ENCODE results near the gene AIPL1. TPM values are rescaled to one million over a fixed set of nuclear protein-coding genes. Genes with fewer than 3 reads are reported as not detected.

The AIPL1 gene
- total and polyA plus RNA-seq, 7 donors = not detected

DNA sequence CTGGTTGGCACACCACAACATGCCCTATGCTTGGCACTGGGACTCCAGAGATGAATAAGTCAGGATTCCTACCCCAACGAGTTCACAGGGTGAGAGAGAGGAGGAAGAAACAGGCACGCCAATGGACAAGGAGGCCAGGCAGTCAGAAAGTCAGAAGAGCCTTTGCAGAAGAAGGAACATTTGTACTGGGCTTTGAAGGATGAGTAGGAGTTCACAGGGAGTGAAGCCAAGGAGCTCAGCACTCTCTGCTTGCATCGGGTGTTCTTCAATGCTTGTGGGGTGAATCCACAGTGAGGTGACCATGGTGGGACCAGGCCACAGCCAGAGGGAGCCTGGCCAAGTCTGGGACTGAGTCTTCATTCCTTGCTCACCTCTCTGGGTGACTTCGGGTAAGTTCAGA lies 47.5 kb downstream of the AIPL1 start:
- H3K27me3 ChIP-seq (ENCODE audit: insufficient read depth in 3 of 3, low read length in 2 of 3) = peaks cover 0 to 7% (median 2%) of the 10 kb centered on the region in 3 donors
- TF ChIP-seq, protein P1, sequence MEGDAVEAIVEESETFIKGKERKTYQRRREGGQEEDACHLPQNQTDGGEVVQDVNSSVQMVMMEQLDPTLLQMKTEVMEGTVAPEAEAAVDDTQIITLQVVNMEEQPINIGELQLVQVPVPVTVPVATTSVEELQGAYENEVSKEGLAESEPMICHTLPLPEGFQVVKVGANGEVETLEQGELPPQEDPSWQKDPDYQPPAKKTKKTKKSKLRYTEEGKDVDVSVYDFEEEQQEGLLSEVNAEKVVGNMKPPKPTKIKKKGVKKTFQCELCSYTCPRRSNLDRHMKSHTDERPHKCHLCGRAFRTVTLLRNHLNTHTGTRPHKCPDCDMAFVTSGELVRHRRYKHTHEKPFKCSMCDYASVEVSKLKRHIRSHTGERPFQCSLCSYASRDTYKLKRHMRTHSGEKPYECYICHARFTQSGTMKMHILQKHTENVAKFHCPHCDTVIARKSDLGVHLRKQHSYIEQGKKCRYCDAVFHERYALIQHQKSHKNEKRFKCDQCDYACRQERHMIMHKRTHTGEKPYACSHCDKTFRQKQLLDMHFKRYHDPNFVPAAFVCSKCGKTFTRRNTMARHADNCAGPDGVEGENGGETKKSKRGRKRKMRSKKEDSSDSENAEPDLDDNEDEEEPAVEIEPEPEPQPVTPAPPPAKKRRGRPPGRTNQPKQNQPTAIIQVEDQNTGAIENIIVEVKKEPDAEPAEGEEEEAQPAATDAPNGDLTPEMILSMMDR (IDR thresholded peaks at IDR 0.05) = no peak
- no peaks in the 10 kb centered on the region for H3K4me1 ChIP-seq
- WGBS, 3 donors = 83 to 94% (median 84%) methylated on average over 4 of the region's 4 CpGs
- no peaks in the 10 kb centered on the region for H3K9me3 ChIP-seq
- no peak overlapping the region for H3K27ac ChIP-seq
- no peaks in the 10 kb centered on the region for H3K36me3 ChIP-seq (ENCODE audit: insufficient read depth in 1 of 2, low read depth in 1 of 2)
- intact Hi-C loops (cut with DNase I) = no loop called here
- DNase-seq (no peak), ATAC-seq (no peak)
- H3K4me3 ChIP-seq = no peak overlapping the region

DNA sequence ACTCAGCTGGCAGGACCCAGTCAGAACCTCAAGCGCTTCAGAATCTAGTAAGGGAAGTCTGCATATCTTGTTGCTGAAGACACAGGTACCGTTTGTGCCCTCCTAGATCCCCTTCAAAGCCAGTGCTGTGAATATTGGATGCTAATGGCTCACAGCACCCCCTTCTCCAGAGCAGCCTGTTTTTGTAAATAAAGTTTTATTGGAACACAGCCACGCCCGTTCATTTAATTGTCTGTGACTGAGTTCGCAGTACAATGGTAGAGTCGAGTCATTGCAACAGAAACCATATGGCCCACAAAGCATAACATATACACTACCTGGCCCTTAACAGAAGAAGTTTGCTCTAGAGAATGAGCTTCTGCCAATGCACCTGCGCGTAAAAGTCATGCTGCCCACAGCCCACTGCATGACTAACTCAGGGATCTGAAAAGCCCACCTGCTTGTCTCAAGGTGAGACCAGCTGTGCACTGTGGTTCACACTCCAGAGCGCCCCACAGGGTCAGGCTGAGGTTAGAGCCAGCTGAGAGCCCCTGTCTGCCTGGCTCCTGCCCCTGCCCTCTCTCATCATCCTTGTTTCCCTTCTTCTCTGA lies 48.8 kb downstream of the AIPL1 start:
- H3K9me3 ChIP-seq = no peaks in the 10 kb centered on the region
- ATAC-seq (no peak), DNase-seq (no peak)
- WGBS, 3 donors = 84 to 91% (median 88%) methylated on average over 9 of the region's 9 CpGs
- intact Hi-C loops (cut with DNase I) = no loop called here
- H3K27me3 ChIP-seq (ENCODE audit: insufficient read depth in 3 of 3, low read length in 2 of 3) = peaks cover 0 to 10% (median 2%) of the 10 kb centered on the region in 3 donors
- H3K36me3 ChIP-seq (ENCODE audit: insufficient read depth in 1 of 2, low read depth in 1 of 2) = no peaks in the 10 kb centered on the region
- H3K4me3 ChIP-seq = no peak overlapping the region
- TF ChIP-seq, protein P1 (IDR thresholded peaks at IDR 0.05) = no peak
- no peak overlapping the region for H3K27ac ChIP-seq
- no peaks in the 10 kb centered on the region for H3K4me1 ChIP-seq

DNA sequence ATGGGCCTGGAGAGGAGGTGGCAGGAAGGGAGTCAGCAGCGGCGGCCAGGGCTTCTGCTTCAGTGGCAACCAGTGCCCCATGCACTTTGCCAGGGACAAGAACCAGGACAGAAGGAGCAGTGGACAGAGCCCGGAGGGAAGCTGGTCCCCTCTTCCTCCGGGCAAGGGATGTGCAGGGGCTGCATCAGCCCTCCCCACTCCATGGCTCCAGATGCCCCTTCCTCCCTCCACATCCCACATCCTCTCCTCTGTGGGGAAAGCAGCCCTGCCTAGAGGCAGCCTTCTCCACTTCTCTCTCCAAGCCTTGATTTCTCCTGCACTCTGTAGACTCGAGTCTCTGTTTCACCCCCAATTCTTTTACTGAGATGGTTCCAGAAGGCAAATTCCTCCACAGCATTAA lies 50.4 kb downstream of the AIPL1 start:
- H3K36me3 ChIP-seq (ENCODE audit: insufficient read depth in 1 of 2, low read depth in 1 of 2) = no peaks in the 10 kb centered on the region
- ATAC-seq (no peak), DNase-seq (no peak)
- H3K4me1 ChIP-seq = no peaks in the 10 kb centered on the region
- no peak overlapping the region for H3K27ac ChIP-seq
- 79 to 82% (median 79%) methylated on average over 3 to 5 of the region's 5 CpGs for WGBS, 3 donors
- intact Hi-C loops (cut with DNase I) = no loop called here
- TF ChIP-seq, protein P1 (IDR thresholded peaks at IDR 0.05) = no peak
- peaks cover 0 to 10% (median 0%) of the 10 kb centered on the region in 3 donors for H3K27me3 ChIP-seq (ENCODE audit: insufficient read depth in 3 of 3, low read length in 2 of 3)
- H3K9me3 ChIP-seq = no peaks in the 10 kb centered on the region
- no peak overlapping the region for H3K4me3 ChIP-seq

DNA sequence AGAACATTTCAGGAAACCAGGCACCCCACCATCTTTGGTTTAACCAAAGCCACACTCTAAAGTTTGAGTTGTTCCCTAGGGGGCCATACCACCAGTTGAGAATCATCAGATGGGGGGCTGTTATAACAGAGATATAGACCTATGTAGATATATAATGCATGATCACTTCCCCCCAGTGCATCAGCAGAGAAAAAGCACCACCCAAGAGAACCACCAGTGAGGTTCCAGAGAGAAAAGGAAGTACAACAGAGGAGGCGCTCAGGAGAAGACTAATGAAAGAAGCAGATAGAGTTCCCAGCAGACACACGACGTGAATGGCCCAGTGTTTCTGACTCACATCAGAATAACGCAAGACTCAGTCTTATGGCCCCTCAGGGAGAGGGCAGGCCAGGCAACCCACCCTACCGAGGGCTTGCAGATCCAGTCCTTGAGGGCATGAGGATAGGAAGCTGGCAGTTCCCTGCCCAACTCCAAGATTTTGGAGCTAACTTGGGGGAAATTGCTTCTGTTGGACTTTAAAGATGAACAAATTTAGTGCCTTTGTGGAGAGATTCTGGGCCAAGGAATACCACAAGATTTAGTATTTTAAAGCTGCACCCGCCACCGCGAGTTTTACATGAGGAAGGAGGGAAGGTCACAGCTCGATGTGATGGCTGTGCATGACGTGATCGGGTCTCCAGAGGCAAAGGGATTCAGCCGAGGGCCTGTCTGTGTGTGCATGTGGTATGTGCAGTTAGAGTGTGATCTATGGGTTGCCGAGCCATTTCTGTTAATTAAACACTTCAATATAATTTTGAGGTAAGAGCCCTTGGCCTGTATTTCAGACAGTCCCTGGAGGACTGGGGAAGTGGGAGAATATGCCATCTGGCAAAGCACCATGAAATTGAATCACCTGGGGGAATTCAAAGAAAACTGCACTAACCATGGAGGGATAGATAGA lies 53.1 kb downstream of the AIPL1 start:
- H3K27ac ChIP-seq = no peak overlapping the region
- TF ChIP-seq, protein P1 (IDR thresholded peaks at IDR 0.05) = no peak
- no peaks in the 10 kb centered on the region for H3K9me3 ChIP-seq
- no peak for ATAC-seq
- peaks cover 0 to 27% (median 3%) of the 10 kb centered on the region in 3 donors for H3K27me3 ChIP-seq (ENCODE audit: insufficient read depth in 3 of 3, low read length in 2 of 3)
- WGBS, 3 donors = 78 to 85% (median 81%) methylated on average over 13 of the region's 13 CpGs
- intact Hi-C loops (cut with DNase I) = no loop called here
- no peak for DNase-seq
- no peaks in the 10 kb centered on the region for H3K36me3 ChIP-seq (ENCODE audit: insufficient read depth in 1 of 2, low read depth in 1 of 2)
- H3K4me1 ChIP-seq = no peaks in the 10 kb centered on the region
- no peak overlapping the region for H3K4me3 ChIP-seq
